ENCODE measurements around the gene SCG3.
"Not testable (repeated sequence)": the region's sequence is repeated elsewhere in the genome, so short reads cannot be mapped to it uniquely, and the experiment has no call there.

Gene SCG3

DNA sequence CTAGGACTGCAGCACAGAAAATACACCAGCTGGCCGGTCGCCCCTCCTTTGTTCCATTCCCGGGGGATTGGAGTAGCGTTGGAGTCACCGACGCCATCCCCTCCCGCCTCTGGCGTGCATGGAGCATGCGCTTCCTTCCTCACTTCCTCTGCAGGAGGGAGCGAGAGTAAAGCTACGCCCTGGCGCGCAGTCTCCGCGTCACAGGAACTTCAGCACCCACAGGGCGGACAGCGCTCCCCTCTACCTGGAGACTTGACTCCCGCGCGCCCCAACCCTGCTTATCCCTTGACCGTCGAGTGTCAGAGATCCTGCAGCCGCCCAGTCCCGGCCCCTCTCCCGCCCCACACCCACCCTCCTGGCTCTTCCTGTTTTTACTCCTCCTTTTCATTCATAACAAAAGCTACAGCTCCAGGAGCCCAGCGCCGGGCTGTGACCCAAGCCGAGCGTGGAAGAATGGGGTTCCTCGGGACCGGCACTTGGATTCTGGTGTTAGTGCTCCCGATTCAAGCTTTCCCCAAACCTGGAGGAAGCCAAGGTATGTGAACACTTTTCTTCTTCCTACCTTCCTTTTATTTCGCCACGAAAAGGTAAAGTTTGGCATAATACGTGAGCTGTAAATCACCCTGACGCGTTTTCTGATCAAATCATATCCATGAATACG, at the start of gene SCG3:
TSS of gene SCG3 (plus strand) at position 201 of the 661 bp plus-strand sequence. CDS start at position 454, 253 bp downstream.
- H3K4me3 ChIP-seq (ENCODE audit: low read depth, low read length), result no peak within 1 kb of the TSS

GRCh38 chr15:51634591-51635198, 46.6 kb upstream of the SCG3 start:
- TF ChIP-seq CTCF (IDR thresholded peaks at IDR 0.05; ENCODE audit: low read depth, low read length), result no peak
- H3K4me3 ChIP-seq (ENCODE audit: low read depth, low read length), result no peak overlapping the region

More for the DNA sequence above, at the start of gene SCG3:
- TF ChIP-seq CTCF (IDR thresholded peaks at IDR 0.05; ENCODE audit: low read depth, low read length), result no peak

- TF ChIP-seq CTCF (IDR thresholded peaks at IDR 0.05; ENCODE audit: low read depth, low read length), result no peak
- H3K4me3 ChIP-seq (ENCODE audit: low read depth, low read length), result no peak overlapping the region
These were observed 39.7 kb upstream of the SCG3 start for GRCh38 chr15:51641490-51642130.

DNA sequence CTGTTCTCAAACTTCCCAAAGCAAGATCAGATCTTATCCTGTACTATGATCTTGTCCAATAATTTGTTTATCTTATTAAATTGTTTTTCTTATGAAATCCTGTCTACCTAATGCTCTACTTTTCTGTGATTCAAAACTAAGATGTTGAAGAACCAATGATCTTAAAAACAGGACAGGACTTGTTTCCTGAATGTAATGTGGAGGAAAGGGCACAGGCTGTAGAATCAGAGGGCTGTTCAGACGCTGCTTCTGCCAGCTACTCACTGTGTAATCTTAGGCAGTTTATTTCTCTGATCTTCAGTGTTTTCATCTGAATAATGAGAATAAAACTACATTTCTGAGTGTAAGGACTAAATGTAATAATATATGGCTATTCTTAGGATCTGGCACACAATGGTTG, 38.6 kb upstream of the SCG3 start:
- no peak for TF ChIP-seq CTCF (IDR thresholded peaks at IDR 0.05; ENCODE audit: low read depth, low read length)
- no peak overlapping the region for H3K4me3 ChIP-seq (ENCODE audit: low read depth, low read length)

DNA sequence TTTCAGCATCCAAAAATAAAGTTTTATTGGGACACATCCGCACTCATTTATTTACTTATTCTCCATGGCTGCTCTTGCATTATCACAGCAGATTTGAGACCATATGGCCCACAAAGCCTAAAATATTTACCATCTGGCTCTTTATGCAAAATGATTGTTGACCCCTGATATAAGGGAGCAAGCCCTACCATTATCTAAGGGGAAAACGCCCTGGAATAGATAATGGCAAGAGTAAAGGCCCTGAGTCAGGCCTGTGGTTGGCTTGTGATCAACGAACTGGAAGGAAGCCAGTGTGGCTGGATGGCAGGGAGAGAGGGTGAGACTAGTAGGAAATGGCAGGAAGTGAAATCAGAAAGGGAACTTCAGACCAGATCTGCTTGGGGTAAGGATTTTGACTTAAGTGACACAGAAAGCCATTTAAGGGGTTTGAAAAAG, 34.2 kb upstream of the SCG3 start:
- H3K4me3 ChIP-seq (ENCODE audit: low read depth, low read length), result no peak overlapping the region
- no peak for TF ChIP-seq CTCF (IDR thresholded peaks at IDR 0.05; ENCODE audit: low read depth, low read length)

- not testable (repeated sequence) for H3K4me3 ChIP-seq (ENCODE audit: low read depth, low read length)
These were observed 33.2 kb upstream of the SCG3 start for GRCh38 chr15:51648101-51648500.

DNA sequence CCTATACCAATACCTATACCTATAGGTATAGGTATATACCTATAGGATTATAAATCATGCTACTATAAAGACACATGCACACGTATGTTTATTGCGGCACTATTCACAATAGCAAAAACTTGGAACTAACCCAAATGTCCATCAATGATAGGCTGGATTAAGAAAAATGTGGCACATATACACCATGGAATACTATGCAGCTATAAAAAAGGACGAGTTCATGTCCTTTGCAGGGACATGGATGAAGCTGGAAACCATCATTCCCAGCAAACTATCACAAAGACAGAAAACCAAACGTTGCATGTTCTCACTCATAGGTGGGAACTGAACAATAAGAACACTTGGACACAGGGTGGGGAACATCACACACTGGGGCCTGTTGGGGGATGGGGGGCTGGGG, 32.7 kb upstream of the SCG3 start:
- H3K4me3 ChIP-seq (ENCODE audit: low read depth, low read length), result not testable (repeated sequence)

- H3K4me3 ChIP-seq (ENCODE audit: low read depth, low read length), result no peak overlapping the region
- peak; percentile 50; the same call in 1 of the 2 replicates for TF ChIP-seq CTCF (IDR thresholded peaks at IDR 0.05; ENCODE audit: low read depth, low read length)
These were observed 31.4 kb upstream of the SCG3 start for GRCh38 chr15:51649659-51650521.
